A673 (cell line): Measurements from ENCODE around the gene PLXND1.

ENCODE experiments used
- EZH2 ChIP-seq: fragments of 200-600 bp; sonication (generic); IDR thresholded peaks from 2 replicates; pipeline ENCODE4 v1.6.1; 2017; ENCODE audit warnings: borderline replicate concordance, low read depth, mild to moderate bottlenecking, mixed read lengths, antibody characterized with exemption, low read length; ENCODE audit not compliant: poor library complexity, severe bottlenecking
- TF ChIP-seq, protein P1 (sequence below): fragments of 300-800, 200-600 bp; sonication (generic); conservative IDR thresholded peaks from 2 replicates; pipeline ENCODE4 v1.5.1; 2017; ENCODE audit warnings: low read depth, mild to moderate bottlenecking, antibody characterized with exemption, low read length, moderate library complexity, mixed read lengths

DNA sequence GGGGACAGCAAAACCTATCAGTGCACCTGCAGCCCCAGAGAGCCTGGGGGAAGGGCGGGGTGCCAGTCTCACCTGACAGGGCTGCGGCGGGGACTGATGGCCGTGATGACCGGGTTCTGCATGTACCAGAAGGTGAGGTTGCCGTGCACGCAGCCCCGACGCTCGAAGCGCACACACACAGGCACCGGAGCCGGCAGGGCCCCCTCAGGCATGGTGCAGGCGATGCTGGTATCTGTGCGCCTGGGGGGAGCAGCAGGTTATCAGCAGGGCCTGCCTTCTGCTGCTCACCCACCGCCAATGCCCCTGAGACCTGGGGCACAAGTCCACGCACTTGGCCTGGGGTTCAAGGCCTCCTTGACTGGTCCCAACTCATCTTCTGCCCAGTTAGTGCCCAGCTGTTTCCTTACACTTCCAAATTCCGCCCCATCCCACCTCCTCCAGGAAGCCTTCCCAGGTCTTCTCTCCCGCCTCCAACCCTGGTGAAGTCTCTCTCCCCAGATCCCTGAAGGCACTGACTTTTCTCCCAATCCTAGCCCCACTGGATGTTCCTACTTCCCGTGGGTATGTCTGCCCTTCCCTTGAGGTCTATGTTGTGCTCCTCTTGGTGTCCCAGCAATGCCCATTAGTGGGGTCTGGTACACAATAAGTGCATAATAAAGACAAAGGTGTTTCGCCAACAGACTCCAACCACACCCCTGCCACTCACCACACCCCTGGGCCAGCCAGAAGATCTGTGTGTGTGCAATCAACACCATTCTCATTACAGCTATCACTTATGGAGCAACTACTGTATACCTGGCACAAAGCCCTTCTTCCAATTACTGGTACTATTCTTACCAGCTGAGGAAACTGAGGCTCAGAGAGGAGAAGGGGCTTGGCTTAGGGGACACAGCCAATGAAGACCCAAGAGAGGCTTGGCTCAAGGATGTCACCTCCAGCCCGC lies 34.6 kb downstream of the PLXND1 start:
- TF ChIP-seq, protein P1, sequence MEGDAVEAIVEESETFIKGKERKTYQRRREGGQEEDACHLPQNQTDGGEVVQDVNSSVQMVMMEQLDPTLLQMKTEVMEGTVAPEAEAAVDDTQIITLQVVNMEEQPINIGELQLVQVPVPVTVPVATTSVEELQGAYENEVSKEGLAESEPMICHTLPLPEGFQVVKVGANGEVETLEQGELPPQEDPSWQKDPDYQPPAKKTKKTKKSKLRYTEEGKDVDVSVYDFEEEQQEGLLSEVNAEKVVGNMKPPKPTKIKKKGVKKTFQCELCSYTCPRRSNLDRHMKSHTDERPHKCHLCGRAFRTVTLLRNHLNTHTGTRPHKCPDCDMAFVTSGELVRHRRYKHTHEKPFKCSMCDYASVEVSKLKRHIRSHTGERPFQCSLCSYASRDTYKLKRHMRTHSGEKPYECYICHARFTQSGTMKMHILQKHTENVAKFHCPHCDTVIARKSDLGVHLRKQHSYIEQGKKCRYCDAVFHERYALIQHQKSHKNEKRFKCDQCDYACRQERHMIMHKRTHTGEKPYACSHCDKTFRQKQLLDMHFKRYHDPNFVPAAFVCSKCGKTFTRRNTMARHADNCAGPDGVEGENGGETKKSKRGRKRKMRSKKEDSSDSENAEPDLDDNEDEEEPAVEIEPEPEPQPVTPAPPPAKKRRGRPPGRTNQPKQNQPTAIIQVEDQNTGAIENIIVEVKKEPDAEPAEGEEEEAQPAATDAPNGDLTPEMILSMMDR: no peak
- TF ChIP-seq EZH2: no peak
